HFFc6 (cell line): ENCODE measurements around the gene GSTP1. TPM values are rescaled to one million over a fixed set of nuclear protein-coding genes. Genes with fewer than 3 reads are reported as not detected.
"Not testable (repeated sequence)": the region's sequence is repeated elsewhere in the genome, so short reads cannot be mapped to it uniquely, and the experiment has no call there.

ENCODE experiments used
- DNase-seq: peaks from one replicate; pipeline ENCODE4 v3.0.0-alpha.2; 2018
- H3K27ac Mint-ChIP-seq: 2 replicates; pipeline ENCODE4 v1.8.0; 2020; ENCODE audit warnings: mild to moderate bottlenecking, mixed read lengths
- H3K27me3 Mint-ChIP-seq: 2 replicates; pipeline ENCODE4 v1.8.0; 2021; ENCODE audit warnings: mild to moderate bottlenecking, moderate library complexity, mixed read lengths; ENCODE audit not compliant: insufficient read depth
- H3K36me3 Mint-ChIP-seq: 2 replicates; pipeline ENCODE4 v1.8.0; 2021; ENCODE audit warnings: low read depth, mixed read lengths
- H3K4me1 Mint-ChIP-seq: 2 replicates; pipeline ENCODE4 v1.8.0; 2020; ENCODE audit warnings: low read depth, mixed read lengths
- H3K4me3 Mint-ChIP-seq: 2 replicates; pipeline ENCODE4 v1.8.0; 2020; ENCODE audit warnings: mild to moderate bottlenecking, moderate library complexity, mixed read lengths
- H3K9me3 Mint-ChIP-seq: 2 replicates; pipeline ENCODE4 v1.8.0; 2020; ENCODE audit warnings: mild to moderate bottlenecking, mixed read lengths
- total RNA-seq, 6 experiments: library from RNA; stranded (reverse); fragmentation: NEBNext Ultra II Directional; extraction: Animal tissue kit (Norgen Biotek cat#: 25700); gene quantifications; 2 replicates in 1 of 6; 3 replicates in 5 of 6; pipeline ENCODE4 v1.2.3, GENCODE V29; 2021
- TF ChIP-seq, protein P1 (sequence below): fragments of 200-600 bp; sonication (generic); IDR thresholded peaks from 2 replicates; pipeline ENCODE4 v1.5.0; 2021; ENCODE audit warnings: antibody characterized with exemption, mild to moderate bottlenecking

GSTP1 gene
- total RNA-seq, 6 experiments from 2014 or later: 497 to 569 (median 512) TPM

DNA sequence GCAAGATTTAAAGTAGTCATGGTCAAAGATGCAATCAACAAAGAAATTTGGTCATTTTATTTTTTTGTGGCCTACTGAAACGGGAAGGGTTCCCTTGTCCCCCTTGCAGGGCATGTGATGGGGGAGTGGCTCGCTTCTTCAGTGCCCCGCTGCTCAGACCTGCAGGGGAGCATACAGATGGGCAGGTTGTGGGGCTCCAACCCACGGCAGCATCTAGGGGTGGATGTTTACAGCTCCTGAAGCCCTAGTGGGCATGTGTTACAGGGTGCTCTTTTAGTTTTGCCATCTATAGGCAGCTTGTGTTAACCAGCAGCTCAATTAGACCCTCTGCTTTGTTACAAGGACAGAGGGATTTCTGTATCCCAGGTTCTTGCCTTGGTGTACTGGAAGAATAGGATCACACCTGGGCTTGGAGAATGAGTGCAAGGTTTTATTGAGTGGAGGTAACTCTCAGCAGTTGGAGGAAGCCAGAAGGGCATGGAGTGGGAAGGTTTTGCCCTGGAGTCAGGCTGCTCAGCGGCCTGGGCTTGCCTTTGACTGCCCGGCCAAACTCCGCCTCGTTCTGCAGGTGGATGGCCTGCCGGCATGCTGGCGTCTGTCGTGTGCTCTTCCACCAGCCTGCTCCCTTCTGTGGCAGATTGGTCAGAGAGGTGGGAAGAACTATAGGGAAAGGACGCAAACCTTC, 9.4 kb downstream of the GSTP1 start:
- Mint-ChIP-seq H3K4me1 (no peaks in the 10 kb centered on the region), H3K9me3 (no peaks in the 10 kb centered on the region), H3K4me3 (no peak overlapping the region), H3K27me3 (peaks cover 21% of the 10 kb centered on the region), H3K27ac (no peak overlapping the region), H3K36me3 (peaks cover 3% of the 10 kb centered on the region; the same call in 1 of the 2 replicates)
- DNase-seq: no peak
- TF ChIP-seq, protein P1, sequence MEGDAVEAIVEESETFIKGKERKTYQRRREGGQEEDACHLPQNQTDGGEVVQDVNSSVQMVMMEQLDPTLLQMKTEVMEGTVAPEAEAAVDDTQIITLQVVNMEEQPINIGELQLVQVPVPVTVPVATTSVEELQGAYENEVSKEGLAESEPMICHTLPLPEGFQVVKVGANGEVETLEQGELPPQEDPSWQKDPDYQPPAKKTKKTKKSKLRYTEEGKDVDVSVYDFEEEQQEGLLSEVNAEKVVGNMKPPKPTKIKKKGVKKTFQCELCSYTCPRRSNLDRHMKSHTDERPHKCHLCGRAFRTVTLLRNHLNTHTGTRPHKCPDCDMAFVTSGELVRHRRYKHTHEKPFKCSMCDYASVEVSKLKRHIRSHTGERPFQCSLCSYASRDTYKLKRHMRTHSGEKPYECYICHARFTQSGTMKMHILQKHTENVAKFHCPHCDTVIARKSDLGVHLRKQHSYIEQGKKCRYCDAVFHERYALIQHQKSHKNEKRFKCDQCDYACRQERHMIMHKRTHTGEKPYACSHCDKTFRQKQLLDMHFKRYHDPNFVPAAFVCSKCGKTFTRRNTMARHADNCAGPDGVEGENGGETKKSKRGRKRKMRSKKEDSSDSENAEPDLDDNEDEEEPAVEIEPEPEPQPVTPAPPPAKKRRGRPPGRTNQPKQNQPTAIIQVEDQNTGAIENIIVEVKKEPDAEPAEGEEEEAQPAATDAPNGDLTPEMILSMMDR: no peak

DNA sequence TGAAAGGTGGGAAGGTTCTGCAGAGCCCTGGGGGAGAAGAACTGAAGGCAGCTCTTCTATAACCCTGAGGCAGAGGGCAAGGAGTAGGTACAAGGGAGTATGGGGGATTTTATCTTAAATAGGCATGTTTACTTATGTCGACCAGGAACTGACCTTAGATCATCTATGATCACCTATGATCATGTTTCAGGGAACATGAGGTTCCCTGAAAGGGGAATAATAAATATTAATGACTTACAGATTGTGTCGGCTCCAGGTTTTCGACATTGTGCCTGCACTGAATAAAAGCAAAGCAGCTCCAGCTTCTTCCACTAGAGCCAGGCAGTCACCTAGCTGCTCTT, 9.9 kb downstream of the GSTP1 start:
- H3K4me3 Mint-ChIP-seq: no peak overlapping the region
- H3K27me3 Mint-ChIP-seq: peaks cover 24% of the 10 kb centered on the region
- no peaks in the 10 kb centered on the region for H3K36me3 Mint-ChIP-seq
- no peaks in the 10 kb centered on the region for H3K9me3 Mint-ChIP-seq
- TF ChIP-seq, protein P1: no peak
- no peak overlapping the region for H3K27ac Mint-ChIP-seq
- H3K4me1 Mint-ChIP-seq: no peaks in the 10 kb centered on the region
- no peak for DNase-seq

- Mint-ChIP-seq H3K9me3 (no peaks in the 10 kb centered on the region), H3K27me3 (peaks cover 34% of the 10 kb centered on the region), H3K36me3 (no peaks in the 10 kb centered on the region), H3K4me1 (no peaks in the 10 kb centered on the region), H3K4me3 (no peak overlapping the region), H3K27ac (no peak overlapping the region)
- no peak for DNase-seq
- TF ChIP-seq, protein P1: no peak
These were observed 10.9 kb downstream of the GSTP1 start for GRCh38 chr11:67594480-67594879.

GRCh38 chr11:67596753-67597300, 13.2 kb downstream of the GSTP1 start:
- Mint-ChIP-seq H3K27me3 (peaks cover 47% of the 10 kb centered on the region), H3K4me1 (no peaks in the 10 kb centered on the region), H3K9me3 (no peaks in the 10 kb centered on the region; the same call in 1 of the 2 replicates), H3K4me3 (no peak overlapping the region), H3K27ac (no peak overlapping the region), H3K36me3 (no peaks in the 10 kb centered on the region)
- no peak for DNase-seq
- TF ChIP-seq, protein P1: no peak

GRCh38 chr11:67597458-67597857, 13.8 kb downstream of the GSTP1 start:
- H3K4me3 Mint-ChIP-seq, H3K4me1 Mint-ChIP-seq, DNase-seq, H3K36me3 Mint-ChIP-seq, H3K9me3 Mint-ChIP-seq, H3K27ac Mint-ChIP-seq: not testable (repeated sequence)
- peaks cover 45% of the 10 kb centered on the region for H3K27me3 Mint-ChIP-seq

DNA sequence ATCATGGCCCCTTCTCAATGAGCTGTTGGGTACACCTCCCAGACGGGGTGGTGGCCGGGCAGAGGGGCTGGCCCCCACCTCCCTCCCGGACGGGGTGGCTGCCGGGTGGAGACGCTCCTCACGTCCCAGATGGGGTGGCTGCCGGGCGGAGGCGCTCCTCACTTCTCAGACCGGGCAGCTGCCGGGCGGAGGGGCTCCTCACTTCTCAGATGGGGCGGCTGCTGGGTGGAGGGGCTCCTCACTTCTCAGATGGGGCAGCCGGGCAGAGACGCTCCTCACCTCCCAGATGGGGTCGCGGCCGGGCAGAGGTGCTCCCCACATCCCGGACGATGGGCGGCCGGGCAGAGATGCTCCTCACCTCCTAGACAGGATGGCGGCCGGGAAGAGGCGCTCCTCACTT, 14.4 kb downstream of the GSTP1 start:
- not testable (repeated sequence) for H3K4me1 Mint-ChIP-seq, H3K4me3 Mint-ChIP-seq, DNase-seq, H3K9me3 Mint-ChIP-seq, H3K36me3 Mint-ChIP-seq, H3K27ac Mint-ChIP-seq
- peaks cover 46% of the 10 kb centered on the region for H3K27me3 Mint-ChIP-seq
